Neuronal stem cell (in vitro differentiated cells): ENCODE data around the gene DNAJB5.

Experiments used
- DNase-seq: peaks from one replicate; pipeline ENCODE4 v3.0.0-alpha.2; 2013; ENCODE audit warnings: low spot score
- H2AFZ ChIP-seq: one replicate; pipeline ENCODE4 v1.6.1; 2013; ENCODE audit warnings: mild to moderate bottlenecking, low read length, inconsistent platforms
- H2AK5ac ChIP-seq: 2 replicates; pipeline ENCODE4 v1.6.1; 2013; ENCODE audit warnings: low read depth, mild to moderate bottlenecking, inconsistent platforms, low read length, moderate library complexity, mixed read lengths
- H2BK120ac ChIP-seq: 2 replicates; pipeline ENCODE4 v1.6.1; 2013; ENCODE audit warnings: low read depth, mild to moderate bottlenecking, inconsistent platforms, low read length, moderate library complexity, mixed read lengths
- H2BK12ac ChIP-seq: one replicate; pipeline ENCODE4 v1.6.1; 2013; ENCODE audit warnings: low read length, inconsistent platforms
- H2BK15ac ChIP-seq: 2 replicates; pipeline ENCODE4 v1.6.1; 2013; ENCODE audit warnings: mild to moderate bottlenecking, low read length, inconsistent platforms, mixed read lengths
- H2BK5ac ChIP-seq: one replicate; pipeline ENCODE4 v1.6.1; 2013; ENCODE audit warnings: inconsistent platforms, mild to moderate bottlenecking, low read length, moderate library complexity
- H3K14ac ChIP-seq: one replicate; pipeline ENCODE4 v1.6.1; 2013; ENCODE audit warnings: low read length, inconsistent platforms
- H3K18ac ChIP-seq: 2 replicates; pipeline ENCODE4 v1.6.1; 2013; ENCODE audit warnings: low read length, inconsistent platforms
- H3K23ac ChIP-seq: 2 replicates; pipeline ENCODE4 v1.6.1; 2013; ENCODE audit warnings: low read depth, mild to moderate bottlenecking, mixed read lengths, low read length, inconsistent platforms; ENCODE audit not compliant: poor library complexity
- H3K27ac ChIP-seq: replicated peaks from 3 replicates; pipeline ENCODE4 v1.5.1; 2013; ENCODE audit warnings: low read length, inconsistent platforms
- H3K27me3 ChIP-seq, 3 experiments: 2 replicates each; pipeline ENCODE4 v1.6.1; 2013; ENCODE audit warnings: low read length in 3 of 3, mild to moderate bottlenecking in 2 of 3, inconsistent platforms in 1 of 3, low read depth in 1 of 3, mixed read lengths in 1 of 3, moderate library complexity in 1 of 3; ENCODE audit not compliant: control insufficient read depth in 3 of 3, insufficient read depth in 3 of 3
- H3K36me3 ChIP-seq, 2 donors: replicated peaks in 1 of 2; 2 replicates each; pipeline ENCODE4 v1.6.1; 2013; ENCODE audit warnings: low read length in 2 of 2; ENCODE audit not compliant: control insufficient read depth in 2 of 2, insufficient read depth in 2 of 2
- H3K4ac ChIP-seq: 2 replicates; pipeline ENCODE4 v1.6.1; 2013; ENCODE audit warnings: inconsistent platforms, mild to moderate bottlenecking, low read length, moderate library complexity
- H3K4me1 ChIP-seq, 2 donors: 1 replicate in 1 of 2; 2 replicates in 1 of 2; pipeline ENCODE4 v1.6.1; 2013; ENCODE audit warnings: low read length in 2 of 2, low read depth in 1 of 2; ENCODE audit not compliant: control insufficient read depth in 2 of 2, insufficient read depth in 1 of 2
- H3K4me2 ChIP-seq: one replicate; pipeline ENCODE4 v1.6.1; 2013; ENCODE audit warnings: mild to moderate bottlenecking, low read length, inconsistent platforms; ENCODE audit not compliant: insufficient read depth, poor library complexity, severe bottlenecking
- H3K4me3 ChIP-seq, 2 donors: 2 replicates each; pipeline ENCODE4 v1.5.1; 2013; ENCODE audit warnings: low read length in 2 of 2, mild to moderate bottlenecking in 2 of 2, inconsistent platforms in 1 of 2, moderate library complexity in 1 of 2
- H3K79me1 ChIP-seq: one replicate; pipeline ENCODE4 v1.6.1; 2013; ENCODE audit warnings: low read depth, mild to moderate bottlenecking, inconsistent platforms, low read length, moderate library complexity
- H3K9ac ChIP-seq: one replicate; pipeline ENCODE4 v1.6.1; 2013; ENCODE audit warnings: mild to moderate bottlenecking, low read depth, low read length, inconsistent platforms; ENCODE audit not compliant: poor library complexity
- H3K9me3 ChIP-seq, 2 donors: replicated peaks in 1 of 2; 2 replicates each; pipeline versions ENCODE3 to v1.6.1; 2013; ENCODE audit warnings: low read length in 2 of 2, mild to moderate bottlenecking in 2 of 2, inconsistent platforms in 1 of 2, low read depth in 1 of 2, mixed read lengths in 1 of 2, moderate library complexity in 1 of 2; ENCODE audit not compliant: control insufficient read depth in 2 of 2, insufficient read depth in 1 of 2
- H4K8ac ChIP-seq: one replicate; pipeline ENCODE4 v1.6.1; 2013; ENCODE audit warnings: low read depth, mild to moderate bottlenecking, inconsistent platforms, low read length, moderate library complexity
- H4K91ac ChIP-seq: one replicate; pipeline ENCODE4 v1.6.1; 2013; ENCODE audit warnings: low read length, low read depth, mild to moderate bottlenecking, inconsistent platforms; ENCODE audit not compliant: poor library complexity
- WGBS, 2 donors: extraction: QIAGEN DNeasy Blood & Tissue Kit; methylation state at CpG; one replicate each; pipeline ENCODE4 v1.1.7; 2013; ENCODE audit warnings: missing lambda C conversion rate in 2 of 2, mixed read lengths in 1 of 2; ENCODE audit not compliant: insufficient read length in 2 of 2, insufficient replicate concordance in 1 of 2; ENCODE audit errors: extremely low coverage in 2 of 2; 5-methylcytosine and 5-hydroxymethylcytosine counted together

Gene DNAJB5

DNA sequence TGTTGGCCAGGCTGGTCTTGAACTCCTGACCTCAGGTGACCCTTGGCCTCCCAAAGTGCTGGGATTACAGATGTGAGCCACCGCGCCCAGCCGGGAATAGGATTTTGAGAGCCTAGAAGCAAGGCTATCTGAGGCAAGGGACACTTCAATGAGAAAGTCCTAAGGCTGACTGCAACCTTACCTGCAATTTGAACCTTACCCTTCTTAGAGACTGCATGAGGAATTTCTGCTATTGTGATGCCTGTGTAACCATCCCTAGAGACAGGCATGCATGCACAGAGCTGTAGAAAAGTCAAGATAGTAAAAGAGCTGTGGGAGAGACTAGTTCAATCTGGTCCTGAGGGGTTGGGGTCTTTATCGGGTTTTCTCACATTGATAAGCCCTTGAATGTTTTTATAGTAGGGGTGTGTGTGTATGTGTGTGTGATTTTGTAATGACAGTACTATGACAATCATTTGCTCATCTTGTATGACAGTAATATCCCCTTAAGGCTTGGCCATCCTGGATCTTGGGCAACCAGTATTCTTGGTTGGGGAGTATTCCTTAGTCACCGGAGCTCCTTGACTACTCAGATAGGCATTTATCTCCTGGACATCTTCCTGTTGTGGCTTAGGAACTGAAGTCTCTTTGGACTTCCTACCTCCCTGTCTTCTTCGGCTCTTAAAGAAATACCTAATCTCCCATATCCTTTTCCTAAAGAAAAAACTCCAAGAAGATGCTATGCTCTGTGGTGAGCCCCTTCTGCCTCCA, 11.2 kb downstream of the DNAJB5 start:
- Histone ChIP-seq H3K9me3 (no peaks in the 10 kb centered on the region), H3K4me3 (no peak overlapping the region), H4K91ac (no peak overlapping the region), H2BK15ac (no peak overlapping the region), H2BK120ac (no peak overlapping the region), H2AFZ (no peak overlapping the region), H3K23ac (no peak overlapping the region), H4K8ac (no peak overlapping the region), H3K14ac (no peak overlapping the region), H3K9ac (no peak overlapping the region), H3K27ac (no peak overlapping the region), H3K4me2 (no peak overlapping the region), H2BK12ac (no peak overlapping the region), H2BK5ac (no peak overlapping the region), H3K79me1 (no peaks in the 10 kb centered on the region), H3K18ac (no peak overlapping the region), H2AK5ac (no peak overlapping the region), H3K4ac (no peak overlapping the region), H3K27me3 (no peaks in the 10 kb centered on the region), H3K36me3 (peaks cover 21 to 24% of the 10 kb centered on the region in 2 donors), H3K4me1 (peaks cover 0 to 3% of the 10 kb centered on the region in 2 donors)
- no CpG with 5 or more reads among the region's 6 CpGs for WGBS, 2 donors
- no peak for DNase-seq

GRCh38 chr9:35001285-35001677, 11.7 kb downstream of the DNAJB5 start:
- no peak overlapping the region for H3K27ac ChIP-seq
- no peak overlapping the region for H3K4ac ChIP-seq
- no peak overlapping the region for H3K9ac ChIP-seq
- no peaks in the 10 kb centered on the region for H3K27me3 ChIP-seq
- H3K18ac ChIP-seq, result no peak overlapping the region
- H2AFZ ChIP-seq, result no peak overlapping the region
- DNase-seq, result no peak
- no CpG with 5 or more reads among the region's 2 CpGs for WGBS, 2 donors
- no peak overlapping the region for H2BK120ac ChIP-seq
- H3K4me3 ChIP-seq, result no peak overlapping the region
- H3K4me2 ChIP-seq, result no peak overlapping the region
- H4K8ac ChIP-seq, result no peak overlapping the region
- no peak overlapping the region for H2AK5ac ChIP-seq
- no peaks in the 10 kb centered on the region for H3K9me3 ChIP-seq
- no peak overlapping the region for H4K91ac ChIP-seq
- no peak overlapping the region for H3K23ac ChIP-seq
- no peak overlapping the region for H2BK5ac ChIP-seq
- H3K4me1 ChIP-seq, result peaks cover 0 to 3% of the 10 kb centered on the region in 2 donors
- peaks cover 18% of the 10 kb centered on the region in 2 donors for H3K36me3 ChIP-seq
- no peak overlapping the region for H2BK12ac ChIP-seq
- no peaks in the 10 kb centered on the region for H3K79me1 ChIP-seq
- H2BK15ac ChIP-seq, result no peak overlapping the region
- H3K14ac ChIP-seq, result no peak overlapping the region

DNA sequence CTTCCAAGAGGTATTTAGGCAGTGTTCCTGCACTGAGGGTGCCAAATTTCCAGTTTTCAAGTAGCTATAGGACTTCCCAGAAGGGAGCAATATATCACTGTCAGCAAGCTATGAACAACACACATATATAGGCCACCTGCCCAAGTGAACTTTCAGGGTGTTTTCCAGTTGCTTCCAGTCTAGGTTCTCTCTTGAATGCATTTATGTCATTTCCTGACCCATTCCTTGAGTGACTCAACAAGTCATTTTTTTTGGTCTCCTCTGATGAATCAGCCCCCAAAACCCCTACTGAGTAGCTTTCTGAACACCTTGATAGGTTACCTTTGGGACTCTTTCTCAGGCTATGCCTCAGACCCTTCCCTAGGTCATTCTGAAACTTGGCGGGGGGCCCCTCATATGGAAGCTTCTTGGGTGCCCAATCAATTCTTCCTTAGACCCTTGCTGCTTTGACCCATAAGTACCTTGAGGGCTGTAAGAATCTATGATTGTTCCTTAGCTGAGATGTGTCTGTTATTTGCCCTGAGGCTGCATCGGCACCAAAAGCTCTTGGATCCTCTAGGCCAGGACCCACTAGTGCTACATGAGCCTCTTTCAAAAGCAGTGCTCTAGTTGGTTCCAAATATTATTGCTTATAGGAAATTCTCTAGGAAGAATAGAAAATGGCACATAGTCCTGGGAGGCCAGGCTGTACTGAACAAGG, 12.4 kb downstream of the DNAJB5 start:
- no peaks in the 10 kb centered on the region for H3K79me1 ChIP-seq
- H3K4me2 ChIP-seq, result no peak overlapping the region
- peaks cover 11 to 12% of the 10 kb centered on the region in 2 donors for H3K36me3 ChIP-seq
- no peak overlapping the region for H2BK12ac ChIP-seq
- H2BK5ac ChIP-seq, result no peak overlapping the region
- H3K4ac ChIP-seq, result no peak overlapping the region
- H3K9me3 ChIP-seq, result no peaks in the 10 kb centered on the region
- H3K27ac ChIP-seq, result no peak overlapping the region
- no peak overlapping the region for H3K4me3 ChIP-seq
- DNase-seq, result no peak
- H2BK120ac ChIP-seq, result no peak overlapping the region
- H4K8ac ChIP-seq, result no peak overlapping the region
- H3K14ac ChIP-seq, result no peak overlapping the region
- no peak overlapping the region for H4K91ac ChIP-seq
- no peak overlapping the region for H2BK15ac ChIP-seq
- H3K18ac ChIP-seq, result no peak overlapping the region
- H2AK5ac ChIP-seq, result no peak overlapping the region
- H3K23ac ChIP-seq, result no peak overlapping the region
- H2AFZ ChIP-seq, result no peak overlapping the region
- H3K9ac ChIP-seq, result no peak overlapping the region
- no peaks in the 10 kb centered on the region for H3K27me3 ChIP-seq
- no CpG with 5 or more reads among the region's 2 CpGs for WGBS, 2 donors
- H3K4me1 ChIP-seq, result peaks cover 0 to 3% of the 10 kb centered on the region in 2 donors

- H3K18ac ChIP-seq, result no peak overlapping the region
- no peak overlapping the region for H3K4ac ChIP-seq
- H3K79me1 ChIP-seq, result no peaks in the 10 kb centered on the region
- no peaks in the 10 kb centered on the region for H3K9me3 ChIP-seq
- no peak overlapping the region for H3K4me2 ChIP-seq
- no peak overlapping the region for H3K9ac ChIP-seq
- no peak overlapping the region for H4K8ac ChIP-seq
- no peak overlapping the region for H3K23ac ChIP-seq
- H2BK12ac ChIP-seq, result no peak overlapping the region
- H2BK120ac ChIP-seq, result no peak overlapping the region
- no peak overlapping the region for H2BK15ac ChIP-seq
- no peak overlapping the region for H2AFZ ChIP-seq
- H3K4me3 ChIP-seq, result no peak overlapping the region
- peaks cover 5% of the 10 kb centered on the region in 2 donors for H3K36me3 ChIP-seq
- H4K91ac ChIP-seq, result no peak overlapping the region
- H3K14ac ChIP-seq, result no peak overlapping the region
- peaks cover 0 to 2% of the 10 kb centered on the region in 2 donors for H3K4me1 ChIP-seq
- no peak overlapping the region for H3K27ac ChIP-seq
- no peak for DNase-seq
- H2AK5ac ChIP-seq, result no peak overlapping the region
- no peak overlapping the region for H2BK5ac ChIP-seq
- H3K27me3 ChIP-seq, result no peaks in the 10 kb centered on the region
Measured at GRCh38 chr9:35002623-35003022, 13.1 kb downstream of the DNAJB5 start.
